MCF 10A (cell line): Measurements from ENCODE around the gene MRPS18A. TPM values are rescaled to one million over a fixed set of nuclear protein-coding genes. Genes with fewer than 3 reads are reported as not detected.

Experiments
- BruUV-seq: library from RNA; stranded (reverse); fragments of 400-500 nt; replicated peaks from 2 replicates; lab custom pipeline; 2021; lab: Mats Ljungman, UMichigan
- CTCF ChIA-PET: fragments of 300-600 bp; sonication (Branson Sonifier 250); formaldehyde crosslinking; extraction: SDS; loops from one replicate; lab custom pipeline; 2021; ENCODE audit warnings: antibody characterized with exemption, inconsistent platforms; lab: Yijun Ruan, JAX
- POLR2A ChIA-PET: fragments of 300-600, 350-650 bp; sonication (Branson Sonifier 250); formaldehyde crosslinking; extraction: SDS; loops from one replicate; lab custom pipeline; 2020; ENCODE audit warnings: antibody characterized with exemption, inconsistent platforms; lab: Yijun Ruan, JAX
- DNase-seq: peaks from one replicate; pipeline ENCODE4 v3.0.0-alpha.2; 2018; ENCODE audit not compliant: unreplicated experiment
- H3K27ac Mint-ChIP-seq: one replicate; pipeline ENCODE4 v1.8.0; 2022; ENCODE audit warnings: mild to moderate bottlenecking, low read depth, mixed read lengths; ENCODE audit not compliant: unreplicated experiment
- H3K27me3 Mint-ChIP-seq: one replicate; pipeline ENCODE4 v1.8.0; 2022; ENCODE audit warnings: mixed read lengths; ENCODE audit not compliant: insufficient read depth, unreplicated experiment
- H3K36me3 Mint-ChIP-seq: one replicate; pipeline ENCODE4 v1.8.0; 2022; ENCODE audit warnings: mild to moderate bottlenecking, moderate library complexity, mixed read lengths; ENCODE audit not compliant: insufficient read depth, unreplicated experiment
- H3K4me1 Mint-ChIP-seq: one replicate; pipeline ENCODE4 v1.8.0; 2022; ENCODE audit warnings: mixed read lengths; ENCODE audit not compliant: insufficient read depth, unreplicated experiment
- H3K4me3 Mint-ChIP-seq: one replicate; pipeline ENCODE4 v1.8.0; 2022; ENCODE audit warnings: mild to moderate bottlenecking, moderate library complexity, mixed read lengths; ENCODE audit not compliant: unreplicated experiment
- H3K9me3 Mint-ChIP-seq: one replicate; pipeline ENCODE4 v1.8.0; 2022; ENCODE audit warnings: mixed read lengths; ENCODE audit not compliant: unreplicated experiment
- intact Hi-C: fragments of 100-400 bp; cut with micrococcal nuclease; formaldehyde crosslinking; loops from 2 replicates; pipeline ENCODE4 v1.14.1; 2022
- total RNA-seq: library from RNA; stranded (reverse); gene quantifications from 2 replicates; pipeline ENCODE4 v1.2.3, GENCODE V29; 2022
- TF ChIP-seq, protein P1 (sequence below): fragments of 200-600 bp; IDR thresholded peaks from one replicate; pipeline ENCODE4 v1.8.0; 2022; ENCODE audit warnings: antibody characterized with exemption, mild to moderate bottlenecking; ENCODE audit not compliant: unreplicated experiment

MRPS18A gene
- total RNA-seq, 1 experiment from 2014 or later, result 69.1 TPM

DNA sequence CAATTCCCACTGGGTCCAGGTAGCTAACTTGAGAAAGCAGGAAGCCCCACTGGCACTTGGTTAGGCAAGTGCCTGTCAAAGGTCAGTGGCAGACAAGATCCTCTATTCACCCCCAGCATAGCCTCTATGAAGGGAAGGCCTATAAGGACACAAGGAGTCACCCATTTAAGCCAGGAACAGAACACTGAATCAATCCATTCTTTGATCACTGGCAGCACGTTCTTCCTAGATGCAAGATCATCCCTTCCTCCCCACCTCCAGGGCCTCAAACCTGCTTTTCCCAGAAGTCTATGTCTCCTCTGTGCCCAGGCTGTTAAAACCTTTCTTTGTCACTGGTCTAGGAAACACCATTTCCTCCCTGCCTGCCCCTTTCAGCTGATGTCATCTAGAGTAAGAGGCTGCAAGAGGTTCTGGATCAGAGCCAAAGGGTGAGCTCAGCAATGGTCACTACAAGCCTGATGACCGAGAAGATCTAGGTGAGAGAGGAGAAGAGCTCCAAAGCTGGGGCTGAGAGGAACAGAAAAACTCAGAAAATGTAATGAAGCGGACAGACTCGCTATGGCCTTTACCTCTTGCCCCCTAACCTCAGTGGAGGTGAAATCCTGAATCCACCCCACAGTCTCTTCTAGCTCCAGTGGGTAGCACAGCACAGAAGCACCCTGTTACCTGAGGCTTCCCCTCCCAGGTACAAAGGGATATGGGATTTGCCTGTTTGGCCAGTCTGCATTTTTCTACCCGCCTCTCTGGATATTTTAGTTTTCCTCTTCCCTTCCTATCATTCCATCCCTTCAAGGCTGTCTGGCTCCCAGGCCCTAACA lies 60.4 kb downstream of the MRPS18A start:
- ChIA-PET CTCF (interaction anchor here (0.8 to 1.1 kb wide), 2 partner anchors 19 to 434 kb away, joined by 4 to 5 read pairs; no protein-coding TSS in a partner anchor), POLR2A (interaction anchor here (0.5 to 3.0 kb wide), 16 partner anchors 9 to 1898 kb away, joined by 3 to 13 read pairs (median 4); partner anchors contain the start of genes MAD2L1BP, POLH, VEGFA and XPO5)
- intact Hi-C loops, result no loop called here
- Mint-ChIP-seq H3K4me1 (peaks cover 39% of the 10 kb centered on the region), H3K27me3 (no peaks in the 10 kb centered on the region), H3K9me3 (no peaks in the 10 kb centered on the region), H3K4me3 (peak overlapping the region; percentile 99), H3K36me3 (peaks cover 31% of the 10 kb centered on the region), H3K27ac (peak overlapping the region; percentile 98)
- TSS peak; percentile 47 for BruUV-seq
- peak; percentile 90 for DNase-seq
- TF ChIP-seq, protein P1, sequence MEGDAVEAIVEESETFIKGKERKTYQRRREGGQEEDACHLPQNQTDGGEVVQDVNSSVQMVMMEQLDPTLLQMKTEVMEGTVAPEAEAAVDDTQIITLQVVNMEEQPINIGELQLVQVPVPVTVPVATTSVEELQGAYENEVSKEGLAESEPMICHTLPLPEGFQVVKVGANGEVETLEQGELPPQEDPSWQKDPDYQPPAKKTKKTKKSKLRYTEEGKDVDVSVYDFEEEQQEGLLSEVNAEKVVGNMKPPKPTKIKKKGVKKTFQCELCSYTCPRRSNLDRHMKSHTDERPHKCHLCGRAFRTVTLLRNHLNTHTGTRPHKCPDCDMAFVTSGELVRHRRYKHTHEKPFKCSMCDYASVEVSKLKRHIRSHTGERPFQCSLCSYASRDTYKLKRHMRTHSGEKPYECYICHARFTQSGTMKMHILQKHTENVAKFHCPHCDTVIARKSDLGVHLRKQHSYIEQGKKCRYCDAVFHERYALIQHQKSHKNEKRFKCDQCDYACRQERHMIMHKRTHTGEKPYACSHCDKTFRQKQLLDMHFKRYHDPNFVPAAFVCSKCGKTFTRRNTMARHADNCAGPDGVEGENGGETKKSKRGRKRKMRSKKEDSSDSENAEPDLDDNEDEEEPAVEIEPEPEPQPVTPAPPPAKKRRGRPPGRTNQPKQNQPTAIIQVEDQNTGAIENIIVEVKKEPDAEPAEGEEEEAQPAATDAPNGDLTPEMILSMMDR, result no peak

DNA sequence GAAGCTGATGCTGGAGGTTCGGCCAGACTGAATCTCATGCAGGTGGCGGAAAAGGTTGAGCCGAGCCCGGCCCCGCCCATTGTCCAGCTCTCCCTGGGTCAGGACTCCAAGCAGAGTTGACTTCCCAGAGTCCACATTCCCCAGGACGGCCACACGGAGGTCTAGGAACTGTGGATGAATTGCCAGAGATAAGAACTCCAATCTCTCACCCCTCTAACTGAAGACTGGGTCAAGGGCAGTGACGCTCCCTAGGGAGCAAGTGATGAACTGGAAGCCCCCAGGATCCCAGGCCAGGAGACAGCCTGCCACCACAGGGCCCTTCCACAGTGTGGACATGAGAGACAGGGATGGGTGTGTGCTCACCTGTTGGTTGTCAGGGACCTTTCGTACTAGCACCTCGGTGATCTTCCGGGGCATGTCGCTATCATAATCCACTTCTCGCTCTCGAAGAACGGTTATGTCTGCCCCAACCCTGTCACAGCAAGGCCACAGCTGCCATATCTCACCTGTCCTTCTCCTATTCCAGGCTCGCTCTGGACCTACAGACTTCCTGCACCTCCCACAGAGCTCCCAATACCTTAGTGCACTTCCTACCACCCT lies 62.1 kb downstream of the MRPS18A start:
- ChIA-PET POLR2A (interaction anchor here (0.6 to 3.0 kb wide), 7 partner anchors 7 to 50 kb away, joined by 3 to 13 read pairs (median 6); partner anchors contain the start of genes POLH and XPO5), CTCF (interaction anchor here (0.6 to 2.2 kb wide), 2 partner anchors 17 to 42 kb away, joined by 3 to 6 read pairs; no protein-coding TSS in a partner anchor)
- intact Hi-C loops, result no loop called here
- TF ChIP-seq, protein P1, result no peak
- Mint-ChIP-seq H3K36me3 (peaks cover 46% of the 10 kb centered on the region), H3K4me1 (peaks cover 34% of the 10 kb centered on the region), H3K27me3 (no peaks in the 10 kb centered on the region), H3K4me3 (peak overlapping the region; percentile 30), H3K27ac (no peak overlapping the region), H3K9me3 (no peaks in the 10 kb centered on the region)
- DNase-seq, result no peak
- BruUV-seq, result no TSS peak

DNA sequence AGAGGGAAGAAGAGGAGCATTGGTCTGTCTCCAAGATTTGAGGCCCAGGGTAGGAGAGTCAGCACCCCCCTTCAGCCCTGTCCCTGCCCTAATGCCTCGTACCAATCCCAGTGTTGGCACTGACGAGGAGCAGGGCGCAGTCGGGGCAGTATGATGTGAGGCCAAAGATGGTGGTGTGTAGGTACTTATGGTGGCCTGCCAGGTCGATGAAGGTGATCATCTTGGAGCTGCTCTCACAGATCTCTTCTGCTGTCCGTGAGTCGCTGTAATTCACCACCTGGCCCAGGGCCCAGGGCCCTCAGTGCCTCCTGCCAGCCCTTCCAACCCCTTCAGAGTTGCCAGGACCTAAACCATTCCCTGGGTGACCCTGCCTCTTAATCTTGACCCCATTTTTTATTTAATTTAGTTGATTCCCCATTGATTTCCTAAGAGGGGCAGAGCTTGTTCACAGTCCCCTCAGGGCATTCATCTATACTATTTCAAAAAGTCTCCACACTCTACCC lies 62.8 kb downstream of the MRPS18A start:
- CTCF ChIA-PET, result interaction anchor here (1.6 to 2.2 kb wide), 2 partner anchors 14 to 17 kb away, joined by 6 read pairs; no protein-coding TSS in a partner anchor
- Mint-ChIP-seq H3K9me3 (no peaks in the 10 kb centered on the region), H3K27me3 (no peaks in the 10 kb centered on the region), H3K27ac (no peak overlapping the region), H3K4me3 (peak overlapping the region; percentile 30), H3K36me3 (peaks cover 49% of the 10 kb centered on the region), H3K4me1 (peaks cover 34% of the 10 kb centered on the region)
- POLR2A ChIA-PET, result interaction anchor here (0.7 to 1.2 kb wide), 2 partner anchors 11 to 13 kb away, joined by 3 to 5 read pairs; no protein-coding TSS in a partner anchor
- intact Hi-C loops, result no loop called here
- no TSS peak for BruUV-seq
- DNase-seq, result no peak
- TF ChIP-seq, protein P1, result no peak
